ENCODE data around the gene MAST4.

DNA sequence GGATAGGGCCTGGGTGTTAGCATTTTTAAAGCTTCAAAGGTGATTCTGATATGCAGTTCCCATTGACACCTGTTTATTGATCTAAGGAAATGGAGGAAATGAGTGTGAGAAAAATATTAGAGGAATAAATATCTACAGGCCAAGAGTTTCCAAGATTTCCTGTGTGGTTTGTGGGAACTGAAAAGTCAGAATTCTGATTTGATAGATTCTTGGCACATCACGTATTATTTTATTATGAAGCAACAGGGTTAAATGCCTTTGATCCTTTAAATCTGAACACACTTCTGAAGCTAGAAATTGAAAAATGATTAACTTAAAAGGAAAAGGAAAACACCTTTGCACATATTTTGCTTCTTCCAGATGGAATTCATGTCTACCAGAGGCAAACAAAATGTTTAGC lies 486.7 kb downstream of the MAST4 start:
- TF ChIP-seq POLR2AphosphoS5 (IDR thresholded peaks at IDR 0.05; ENCODE audit: low read depth, low read length), result no peak
- no peak for TF ChIP-seq POLR2A (IDR thresholded peaks at IDR 0.05; ENCODE audit: low read depth, low read length)

Measured in GM12892 (cell line).